HepG2 (cell line): ENCODE results near the gene NDUFB7. TPM values are rescaled to one million over a fixed set of nuclear protein-coding genes. Genes with fewer than 3 reads are reported as not detected.

Source experiments
- CTCF ChIP-seq: sonication (generic); formaldehyde crosslinking; IDR thresholded peaks from 2 replicates; pipeline ENCODE4 v1.5.0; 2020; ENCODE audit warnings: mild to moderate bottlenecking, missing genetic modification reagents, moderate library complexity
- FOXP1 ChIP-seq, 2 experiments: fragments of 450-650 bp in 1 of 2; IDR thresholded peaks; 2 replicates each; pipeline ENCODE4 v1.6.1; 2017 to 2018; ENCODE audit warnings: antibody characterized with exemption in 1 of 2
- NR2C2 ChIP-seq: sonication (generic); formaldehyde crosslinking; IDR thresholded peaks from 2 replicates; pipeline ENCODE4 v1.4.0; 2020; ENCODE audit warnings: missing genetic modification reagents, mild to moderate bottlenecking, moderate library complexity, borderline replicate concordance
- RXRA ChIP-seq: sonication (generic); formaldehyde crosslinking; IDR thresholded peaks from 2 replicates; pipeline ENCODE4 v1.5.1; 2020; ENCODE audit warnings: missing genetic modification reagents
- SAFB2 ChIP-seq: sonication (generic); formaldehyde crosslinking; IDR thresholded peaks from 2 replicates; pipeline ENCODE4 v1.5.1; 2020; ENCODE audit warnings: missing genetic modification reagents, low read depth, mild to moderate bottlenecking, borderline replicate concordance
- SNAI1 ChIP-seq: sonication (generic); formaldehyde crosslinking; IDR thresholded peaks from 2 replicates; pipeline ENCODE4 v1.5.0; 2020; ENCODE audit warnings: mild to moderate bottlenecking, missing genetic modification reagents, borderline replicate concordance
- ZNF605 ChIP-seq: sonication (generic); formaldehyde crosslinking; IDR thresholded peaks from 2 replicates; pipeline ENCODE4 v1.8.0; 2022; ENCODE audit warnings: mild to moderate bottlenecking, missing genetic modification reagents
- polyA plus RNA-seq, 8 experiments: library from polyadenylated mRNA; depleted of rRNA in 3 of 8; stranded (reverse) in 7 of 8; unstranded in 1 of 8; fragments of >200 nt; fragmentation: Illumina TruSeq in 4 of 8; extraction: Trizol in 4 of 8; gene quantifications; 2 replicates each; pipeline versions ENCODE4 v1.2.1 to v1.2.3, GENCODE V29; 2011 to 2016; ENCODE audit warnings: low read depth in 4 of 8, missing spikeins in 1 of 8, mixed read lengths in 1 of 8; ENCODE audit not compliant: insufficient read depth in 1 of 8
- total RNA-seq, 5 experiments: library from RNA; depleted of rRNA; stranded (reverse); fragments of >200 nt; fragmentation: Illumina TruSeq; extraction: Trizol; gene quantifications; 2 replicates each; pipeline ENCODE4 v1.2.3, GENCODE V29; 2016; ENCODE audit warnings: low read depth in 1 of 5
- TF ChIP-seq, protein P1 (sequence below): IDR thresholded peaks from 2 replicates; pipeline ENCODE4 v1.4.0; 2020; ENCODE audit warnings: mild to moderate bottlenecking, missing genetic modification reagents
- TF ChIP-seq, protein P2 (sequence below): sonication (generic); formaldehyde crosslinking; IDR thresholded peaks from one replicate; pipeline ENCODE4 v1.5.1; 2020; ENCODE audit warnings: mild to moderate bottlenecking, missing genetic modification reagents; ENCODE audit errors: not compliant biosample characterization
- TF ChIP-seq, protein P3 (sequence below): sonication (generic); formaldehyde crosslinking; IDR thresholded peaks from 2 replicates; pipeline ENCODE4 v1.9.0; 2022; ENCODE audit warnings: low read depth, missing genetic modification reagents
- TF ChIP-seq, protein P4 (sequence below): sonication (generic); formaldehyde crosslinking; IDR thresholded peaks from 2 replicates; pipeline ENCODE4 v1.8.0; 2023; ENCODE audit warnings: mild to moderate bottlenecking, missing genetic modification reagents

Gene NDUFB7
- total and polyA plus RNA-seq, 2 of the 13 experiments (the other 11 are each of a cell fraction or from before 2014, with no cell fraction given), result 156 to 198 TPM

GRCh38 chr19:14554382-14554812, 17.5 kb downstream of the NDUFB7 start (continued):
- TF ChIP-seq, protein P1, sequence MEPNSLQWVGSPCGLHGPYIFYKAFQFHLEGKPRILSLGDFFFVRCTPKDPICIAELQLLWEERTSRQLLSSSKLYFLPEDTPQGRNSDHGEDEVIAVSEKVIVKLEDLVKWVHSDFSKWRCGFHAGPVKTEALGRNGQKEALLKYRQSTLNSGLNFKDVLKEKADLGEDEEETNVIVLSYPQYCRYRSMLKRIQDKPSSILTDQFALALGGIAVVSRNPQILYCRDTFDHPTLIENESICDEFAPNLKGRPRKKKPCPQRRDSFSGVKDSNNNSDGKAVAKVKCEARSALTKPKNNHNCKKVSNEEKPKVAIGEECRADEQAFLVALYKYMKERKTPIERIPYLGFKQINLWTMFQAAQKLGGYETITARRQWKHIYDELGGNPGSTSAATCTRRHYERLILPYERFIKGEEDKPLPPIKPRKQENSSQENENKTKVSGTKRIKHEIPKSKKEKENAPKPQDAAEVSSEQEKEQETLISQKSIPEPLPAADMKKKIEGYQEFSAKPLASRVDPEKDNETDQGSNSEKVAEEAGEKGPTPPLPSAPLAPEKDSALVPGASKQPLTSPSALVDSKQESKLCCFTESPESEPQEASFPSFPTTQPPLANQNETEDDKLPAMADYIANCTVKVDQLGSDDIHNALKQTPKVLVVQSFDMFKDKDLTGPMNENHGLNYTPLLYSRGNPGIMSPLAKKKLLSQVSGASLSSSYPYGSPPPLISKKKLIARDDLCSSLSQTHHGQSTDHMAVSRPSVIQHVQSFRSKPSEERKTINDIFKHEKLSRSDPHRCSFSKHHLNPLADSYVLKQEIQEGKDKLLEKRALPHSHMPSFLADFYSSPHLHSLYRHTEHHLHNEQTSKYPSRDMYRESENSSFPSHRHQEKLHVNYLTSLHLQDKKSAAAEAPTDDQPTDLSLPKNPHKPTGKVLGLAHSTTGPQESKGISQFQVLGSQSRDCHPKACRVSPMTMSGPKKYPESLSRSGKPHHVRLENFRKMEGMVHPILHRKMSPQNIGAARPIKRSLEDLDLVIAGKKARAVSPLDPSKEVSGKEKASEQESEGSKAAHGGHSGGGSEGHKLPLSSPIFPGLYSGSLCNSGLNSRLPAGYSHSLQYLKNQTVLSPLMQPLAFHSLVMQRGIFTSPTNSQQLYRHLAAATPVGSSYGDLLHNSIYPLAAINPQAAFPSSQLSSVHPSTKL (CRISPR knock-in tag), result peak; percentile 33; the same call in 1 of the 2 replicates
- TF ChIP-seq CTCF (CRISPR knock-in tag) (peak; percentile 53), RXRA (peak; percentile 84), SAFB2 (0 out of 2 replicates have a peak, but pooled peaks have one; percentile 69), NR2C2 (CRISPR knock-in tag) (no peak), ZNF605 (CRISPR knock-in tag) (0 out of 2 replicates have a peak, but pooled peaks have one; percentile 17), SNAI1 (CRISPR knock-in tag) (no peak), FOXP1 (IDR thresholded peaks at IDR 0.05) (0 out of 2 replicates have a peak, but pooled peaks have one; percentile 24), FOXP1 (CRISPR knock-in tag; IDR thresholded peaks at IDR 0.05) (peak; percentile 71)
- TF ChIP-seq, protein P2, sequence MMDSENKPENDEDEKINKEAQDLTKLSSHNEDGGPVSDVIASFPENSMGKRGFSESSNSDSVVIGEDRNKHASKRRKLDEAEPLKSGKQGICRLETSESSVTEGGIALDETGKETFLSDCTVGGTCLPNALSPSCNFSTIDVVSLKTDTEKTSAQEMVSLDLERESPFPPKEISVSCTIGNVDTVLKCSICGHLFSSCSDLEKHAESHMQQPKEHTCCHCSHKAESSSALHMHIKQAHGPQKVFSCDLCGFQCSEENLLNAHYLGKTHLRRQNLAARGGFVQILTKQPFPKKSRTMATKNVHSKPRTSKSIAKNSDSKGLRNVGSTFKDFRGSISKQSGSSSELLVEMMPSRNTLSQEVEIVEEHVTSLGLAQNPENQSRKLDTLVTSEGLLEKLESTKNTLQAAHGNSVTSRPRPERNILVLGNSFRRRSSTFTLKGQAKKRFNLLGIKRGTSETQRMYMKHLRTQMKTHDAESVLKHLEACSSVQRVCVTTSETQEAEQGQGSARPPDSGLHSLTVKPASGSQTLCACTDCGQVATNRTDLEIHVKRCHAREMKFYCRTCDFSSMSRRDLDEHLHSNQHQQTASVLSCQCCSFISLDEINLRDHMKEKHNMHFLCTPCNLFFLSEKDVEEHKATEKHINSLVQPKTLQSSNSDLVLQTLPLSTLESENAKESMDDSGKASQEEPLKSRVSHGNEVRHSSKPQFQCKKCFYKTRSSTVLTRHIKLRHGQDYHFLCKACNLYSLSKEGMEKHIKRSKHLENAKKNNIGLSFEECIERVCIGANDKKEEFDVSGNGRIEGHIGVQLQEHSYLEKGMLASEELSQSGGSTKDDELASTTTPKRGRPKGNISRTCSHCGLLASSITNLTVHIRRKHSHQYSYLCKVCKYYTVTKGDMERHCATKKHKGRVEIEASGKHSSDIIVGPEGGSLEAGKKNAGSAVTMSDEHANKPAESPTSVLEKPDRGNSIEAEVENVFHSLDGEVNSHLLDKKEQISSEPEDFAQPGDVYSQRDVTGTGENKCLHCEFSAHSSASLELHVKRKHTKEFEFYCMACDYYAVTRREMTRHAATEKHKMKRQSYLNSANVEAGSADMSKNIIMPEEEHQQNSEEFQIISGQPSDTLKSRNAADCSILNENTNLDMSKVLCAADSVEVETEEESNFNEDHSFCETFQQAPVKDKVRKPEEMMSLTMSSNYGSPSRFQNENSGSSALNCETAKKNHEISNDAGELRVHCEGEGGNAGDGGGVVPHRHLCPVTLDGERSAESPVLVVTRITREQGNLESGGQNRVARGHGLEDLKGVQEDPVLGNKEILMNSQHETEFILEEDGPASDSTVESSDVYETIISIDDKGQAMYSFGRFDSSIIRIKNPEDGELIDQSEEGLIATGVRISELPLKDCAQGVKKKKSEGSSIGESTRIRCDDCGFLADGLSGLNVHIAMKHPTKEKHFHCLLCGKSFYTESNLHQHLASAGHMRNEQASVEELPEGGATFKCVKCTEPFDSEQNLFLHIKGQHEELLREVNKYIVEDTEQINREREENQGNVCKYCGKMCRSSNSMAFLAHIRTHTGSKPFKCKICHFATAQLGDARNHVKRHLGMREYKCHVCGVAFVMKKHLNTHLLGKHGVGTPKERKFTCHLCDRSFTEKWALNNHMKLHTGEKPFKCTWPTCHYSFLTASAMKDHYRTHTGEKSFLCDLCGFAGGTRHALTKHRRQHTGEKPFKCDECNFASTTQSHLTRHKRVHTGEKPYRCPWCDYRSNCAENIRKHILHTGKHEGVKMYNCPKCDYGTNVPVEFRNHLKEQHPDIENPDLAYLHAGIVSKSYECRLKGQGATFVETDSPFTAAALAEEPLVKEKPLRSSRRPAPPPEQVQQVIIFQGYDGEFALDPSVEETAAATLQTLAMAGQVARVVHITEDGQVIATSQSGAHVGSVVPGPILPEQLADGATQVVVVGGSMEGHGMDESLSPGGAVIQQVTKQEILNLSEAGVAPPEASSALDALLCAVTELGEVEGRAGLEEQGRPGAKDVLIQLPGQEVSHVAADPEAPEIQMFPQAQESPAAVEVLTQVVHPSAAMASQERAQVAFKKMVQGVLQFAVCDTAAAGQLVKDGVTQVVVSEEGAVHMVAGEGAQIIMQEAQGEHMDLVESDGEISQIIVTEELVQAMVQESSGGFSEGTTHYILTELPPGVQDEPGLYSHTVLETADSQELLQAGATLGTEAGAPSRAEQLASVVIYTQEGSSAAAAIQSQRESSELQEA (CRISPR knock-in tag), result peak; percentile 25
- TF ChIP-seq, protein P3, sequence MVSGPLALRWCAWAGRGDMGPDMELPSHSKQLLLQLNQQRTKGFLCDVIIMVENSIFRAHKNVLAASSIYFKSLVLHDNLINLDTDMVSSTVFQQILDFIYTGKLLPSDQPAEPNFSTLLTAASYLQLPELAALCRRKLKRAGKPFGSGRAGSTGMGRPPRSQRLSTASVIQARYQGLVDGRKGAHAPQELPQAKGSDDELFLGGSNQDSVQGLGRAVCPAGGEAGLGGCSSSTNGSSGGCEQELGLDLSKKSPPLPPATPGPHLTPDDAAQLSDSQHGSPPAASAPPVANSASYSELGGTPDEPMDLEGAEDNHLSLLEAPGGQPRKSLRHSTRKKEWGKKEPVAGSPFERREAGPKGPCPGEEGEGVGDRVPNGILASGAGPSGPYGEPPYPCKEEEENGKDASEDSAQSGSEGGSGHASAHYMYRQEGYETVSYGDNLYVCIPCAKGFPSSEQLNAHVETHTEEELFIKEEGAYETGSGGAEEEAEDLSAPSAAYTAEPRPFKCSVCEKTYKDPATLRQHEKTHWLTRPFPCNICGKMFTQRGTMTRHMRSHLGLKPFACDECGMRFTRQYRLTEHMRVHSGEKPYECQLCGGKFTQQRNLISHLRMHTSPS, result peak; percentile 66
- TF ChIP-seq, protein P4, sequence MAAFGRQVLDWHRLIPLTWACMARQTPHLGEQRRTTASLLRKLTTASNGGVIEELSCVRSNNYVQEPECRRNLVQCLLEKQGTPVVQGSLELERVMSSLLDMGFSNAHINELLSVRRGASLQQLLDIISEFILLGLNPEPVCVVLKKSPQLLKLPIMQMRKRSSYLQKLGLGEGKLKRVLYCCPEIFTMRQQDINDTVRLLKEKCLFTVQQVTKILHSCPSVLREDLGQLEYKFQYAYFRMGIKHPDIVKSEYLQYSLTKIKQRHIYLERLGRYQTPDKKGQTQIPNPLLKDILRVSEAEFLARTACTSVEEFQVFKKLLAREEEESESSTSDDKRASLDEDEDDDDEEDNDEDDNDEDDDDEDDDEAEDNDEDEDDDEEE (CRISPR knock-in tag), result no peak
